Natural killer cell (primary cell): ENCODE data around the gene TMCO5A. TPM values are rescaled to one million over a fixed set of nuclear protein-coding genes. Genes with fewer than 3 reads are reported as not detected.
A peak's percentile ranks its signal among the peaks of the same experiment; 100 is the strongest.

Source experiments
- ATAC-seq, 3 donors: fragments of 150-1000 bp in 2 of 3; fragments of 200-7000 bp in 1 of 3; cut with Tn5 transposase; 1 replicate in 1 of 3; 2 replicates in 2 of 3; pipeline ENCODE4 v1.10.0; 2021; ENCODE audit warnings: mild to moderate bottlenecking in 2 of 3, moderate library complexity in 2 of 3
- DNase-seq, 2 donors: peaks; one replicate each; pipeline versions ENCODE4 v3.0.0 to v3.0.0-alpha.2; 2013 to 2021; ENCODE audit warnings: mixed read lengths in 1 of 2
- H3K27ac ChIP-seq: one replicate; pipeline ENCODE4 v1.5.1; 2013; ENCODE audit warnings: mild to moderate bottlenecking, low read length
- H3K27me3 ChIP-seq: one replicate; pipeline ENCODE4 v1.6.1; 2013; ENCODE audit warnings: low read length; ENCODE audit not compliant: control insufficient read depth, insufficient read depth
- H3K36me3 ChIP-seq: one replicate; pipeline ENCODE4 v1.6.1; 2013; ENCODE audit warnings: low read length; ENCODE audit not compliant: control insufficient read depth, insufficient read depth
- H3K4me1 ChIP-seq: one replicate; pipeline ENCODE4 v1.6.1; 2013; ENCODE audit warnings: low read length; ENCODE audit not compliant: control insufficient read depth, insufficient read depth
- H3K4me3 ChIP-seq: one replicate; pipeline ENCODE4 v1.5.1; 2013; ENCODE audit warnings: low read length
- H3K9me3 ChIP-seq: one replicate; pipeline ENCODE4 v1.6.1; 2013; ENCODE audit warnings: low read length; ENCODE audit not compliant: control insufficient read depth, insufficient read depth
- H3K27ac Mint-ChIP-seq, 2 donors: one replicate each; pipeline ENCODE4 v1.8.0; 2022; ENCODE audit warnings: mild to moderate bottlenecking in 2 of 2, mixed read lengths in 2 of 2, moderate library complexity in 1 of 2
- H3K27me3 Mint-ChIP-seq, 2 donors: one replicate each; pipeline ENCODE4 v1.8.0; 2022; ENCODE audit warnings: low read depth in 2 of 2, mixed read lengths in 2 of 2
- H3K36me3 Mint-ChIP-seq: one replicate; pipeline ENCODE4 v1.8.0; 2022; ENCODE audit warnings: mixed read lengths
- H3K4me1 Mint-ChIP-seq, 2 donors: one replicate each; pipeline ENCODE4 v1.8.0; 2022; ENCODE audit warnings: mixed read lengths in 2 of 2
- H3K4me3 Mint-ChIP-seq: one replicate; pipeline ENCODE4 v1.8.0; 2022; ENCODE audit warnings: mild to moderate bottlenecking, moderate library complexity, mixed read lengths
- H3K9me3 Mint-ChIP-seq, 2 donors: one replicate each; pipeline ENCODE4 v1.8.0; 2022; ENCODE audit warnings: mixed read lengths in 2 of 2
- WGBS: methylation state at CpG from one replicate; pipeline ENCODE4 v1.1.7; 2013; ENCODE audit warnings: missing lambda C conversion rate; ENCODE audit not compliant: insufficient coverage; 5-methylcytosine and 5-hydroxymethylcytosine counted together
- intact Hi-C: fragments of 100-400 bp; cut with micrococcal nuclease; formaldehyde crosslinking; loops from one replicate; pipeline ENCODE4 v1.14.2; 2022
- total RNA-seq, 4 donors: library from RNA; stranded (reverse); fragments of 120-200 nt in 1 of 4; gene quantifications; one replicate each; pipeline versions ENCODE4 v1.2.3 to v1.2.4, GENCODE V29; 2013 to 2022
- TF ChIP-seq, protein P1 (sequence below): fragments of 200-600 bp; IDR thresholded peaks from one replicate; pipeline ENCODE4 v1.8.0; 2022; ENCODE audit warnings: antibody characterized with exemption

TMCO5A gene
- total RNA-seq, result not detected
- total RNA-seq (2013), result not detected

DNA sequence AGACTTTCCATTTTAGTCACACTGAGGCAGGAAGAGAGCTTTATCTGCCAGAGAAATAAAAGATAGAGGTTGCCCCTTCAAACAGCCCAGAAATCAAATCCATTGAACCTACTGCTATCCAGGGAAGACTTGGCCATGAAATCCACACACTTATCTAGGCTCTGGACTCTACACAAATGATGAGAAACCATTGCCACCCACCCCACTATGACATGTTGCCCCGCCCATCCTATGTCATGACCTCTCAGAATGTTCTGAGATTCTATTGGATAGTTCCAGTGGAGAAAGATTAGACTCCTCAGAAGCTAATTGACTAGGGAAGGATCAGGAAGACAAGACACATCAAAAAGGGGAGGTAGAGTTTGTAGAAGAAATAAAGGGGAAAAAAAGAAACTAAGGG lies at the start of gene TMCO5A:
Gene TMCO5A, plus strand, starts transcription at position 301 of the 400 bp plus-strand sequence. CDS start 1,684 bp downstream, outside the sequence.
- Mint-ChIP-seq H3K4me3 (no peak within 1 kb of the TSS), H3K9me3 (no peaks in the 10 kb centered on the region)

DNA sequence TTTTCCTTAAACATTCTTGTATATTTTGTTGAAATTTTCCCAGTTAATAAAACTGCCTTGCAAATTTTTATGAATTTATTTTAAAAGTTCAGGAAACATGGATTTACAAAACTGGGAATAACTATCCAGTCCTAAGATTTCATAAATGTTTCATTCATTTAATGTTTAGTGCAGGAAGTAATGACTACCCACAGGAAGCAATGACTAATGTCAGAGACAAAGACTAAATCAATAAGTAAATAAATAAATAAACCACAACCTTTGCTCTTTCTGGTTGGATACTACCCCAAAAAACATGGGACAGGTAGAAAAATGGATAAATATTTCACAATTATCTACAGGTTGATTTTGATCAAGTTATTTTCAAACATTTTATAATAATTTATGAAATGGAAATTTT lies 48.8 kb upstream of the TMCO5A start:
- Histone ChIP-seq H3K36me3 (no peaks in the 10 kb centered on the region), H3K4me1 (no peaks in the 10 kb centered on the region), H3K27me3 (peaks cover 4% of the 10 kb centered on the region), H3K4me3 (no peak overlapping the region), H3K27ac (no peak overlapping the region), H3K9me3 (no peaks in the 10 kb centered on the region)
- H3K27ac Mint-ChIP-seq, result no peak overlapping the region
- H3K27me3 Mint-ChIP-seq, result peaks cover 3 to 16% of the 10 kb centered on the region in 2 donors
- DNase-seq (no peak), ATAC-seq (no peak)
- no peaks in the 10 kb centered on the region for H3K9me3 Mint-ChIP-seq
- intact Hi-C loops, result no loop called here
- H3K36me3 Mint-ChIP-seq, result no peaks in the 10 kb centered on the region
- no peak overlapping the region for H3K4me3 Mint-ChIP-seq
- TF ChIP-seq, protein P1, sequence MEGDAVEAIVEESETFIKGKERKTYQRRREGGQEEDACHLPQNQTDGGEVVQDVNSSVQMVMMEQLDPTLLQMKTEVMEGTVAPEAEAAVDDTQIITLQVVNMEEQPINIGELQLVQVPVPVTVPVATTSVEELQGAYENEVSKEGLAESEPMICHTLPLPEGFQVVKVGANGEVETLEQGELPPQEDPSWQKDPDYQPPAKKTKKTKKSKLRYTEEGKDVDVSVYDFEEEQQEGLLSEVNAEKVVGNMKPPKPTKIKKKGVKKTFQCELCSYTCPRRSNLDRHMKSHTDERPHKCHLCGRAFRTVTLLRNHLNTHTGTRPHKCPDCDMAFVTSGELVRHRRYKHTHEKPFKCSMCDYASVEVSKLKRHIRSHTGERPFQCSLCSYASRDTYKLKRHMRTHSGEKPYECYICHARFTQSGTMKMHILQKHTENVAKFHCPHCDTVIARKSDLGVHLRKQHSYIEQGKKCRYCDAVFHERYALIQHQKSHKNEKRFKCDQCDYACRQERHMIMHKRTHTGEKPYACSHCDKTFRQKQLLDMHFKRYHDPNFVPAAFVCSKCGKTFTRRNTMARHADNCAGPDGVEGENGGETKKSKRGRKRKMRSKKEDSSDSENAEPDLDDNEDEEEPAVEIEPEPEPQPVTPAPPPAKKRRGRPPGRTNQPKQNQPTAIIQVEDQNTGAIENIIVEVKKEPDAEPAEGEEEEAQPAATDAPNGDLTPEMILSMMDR, result no peak
- no peaks in the 10 kb centered on the region for H3K4me1 Mint-ChIP-seq

More for the DNA sequence above, at the start of gene TMCO5A:
- WGBS, result 67% methylated on average over 1 of the region's 1 CpG
- Mint-ChIP-seq H3K4me1 (no peaks in the 10 kb centered on the region), H3K36me3 (no peaks in the 10 kb centered on the region), H3K27ac (no peak within 1 kb of the TSS), H3K27me3 (peaks cover 0 to 18% of the 10 kb centered on the region in 2 donors)
- no peaks in the 10 kb centered on the region for H3K36me3 ChIP-seq
- no peaks in the 10 kb centered on the region for H3K9me3 ChIP-seq
- DNase-seq (no peak), ATAC-seq (no peak)
- no peak within 1 kb of the TSS for H3K27ac ChIP-seq
- H3K27me3 ChIP-seq, result no peaks in the 10 kb centered on the region
- intact Hi-C loops, result no loop called here
- no peak within 1 kb of the TSS for H3K4me3 ChIP-seq
- no peaks in the 10 kb centered on the region for H3K4me1 ChIP-seq
- TF ChIP-seq, protein P1, result no peak

- H3K9me3 Mint-ChIP-seq, result no peaks in the 10 kb centered on the region
- H3K27me3 Mint-ChIP-seq, result peaks cover 3 to 20% of the 10 kb centered on the region in 2 donors
- no peak overlapping the region for H3K4me3 ChIP-seq
- TF ChIP-seq, protein P1, result no peak
- no peaks in the 10 kb centered on the region for H3K4me1 ChIP-seq
- no peak for ATAC-seq
- H3K4me1 Mint-ChIP-seq, result no peaks in the 10 kb centered on the region
- H3K36me3 ChIP-seq, result no peaks in the 10 kb centered on the region
- H3K27me3 ChIP-seq, result no peaks in the 10 kb centered on the region
- WGBS, result 95% methylated on average over 4 of the region's 4 CpGs
- no peak overlapping the region for H3K27ac ChIP-seq
- no peaks in the 10 kb centered on the region for H3K36me3 Mint-ChIP-seq
- H3K27ac Mint-ChIP-seq, result no peak overlapping the region
- no peak for DNase-seq
- no peak overlapping the region for H3K4me3 Mint-ChIP-seq
- intact Hi-C loops, result no loop called here
- H3K9me3 ChIP-seq, result no peaks in the 10 kb centered on the region
Observed at GRCh38 chr15:37888356-37888755, 46.1 kb upstream of the TMCO5A start.

GRCh38 chr15:37891766-37892368 lies 42.6 kb upstream of the TMCO5A start:
- Histone ChIP-seq H3K4me1 (no peaks in the 10 kb centered on the region), H3K27me3 (no peaks in the 10 kb centered on the region), H3K36me3 (no peaks in the 10 kb centered on the region), H3K4me3 (no peak overlapping the region), H3K9me3 (no peaks in the 10 kb centered on the region), H3K27ac (no peak overlapping the region)
- H3K27me3 Mint-ChIP-seq, result peaks cover 2 to 14% of the 10 kb centered on the region in 2 donors
- no peaks in the 10 kb centered on the region for H3K4me1 Mint-ChIP-seq
- no peak overlapping the region for H3K27ac Mint-ChIP-seq
- H3K9me3 Mint-ChIP-seq, result no peaks in the 10 kb centered on the region
- intact Hi-C loops, result no loop called here
- DNase-seq, result peak in 1 of 2 donors; percentile 21
- no peak overlapping the region for H3K4me3 Mint-ChIP-seq
- 54% methylated on average over 3 of the region's 4 CpGs for WGBS
- H3K36me3 Mint-ChIP-seq, result no peaks in the 10 kb centered on the region
- TF ChIP-seq, protein P1, result peak; percentile 29
- ATAC-seq, result no peak
